Measurements from ENCODE around the gene HIVEP3. TPM values are rescaled to one million over a fixed set of nuclear protein-coding genes. Genes with fewer than 3 reads are reported as not detected.

Gene HIVEP3
- polyA plus RNA-seq, 6 donors from 2014 or later, result 0.83 to 2.1 (median 1.3) TPM

GRCh38 chr1:41816061-41816460 is 102.7 kb downstream of the HIVEP3 start:
- Mint-ChIP-seq H3K27me3 (peaks cover 0 to 5% (median 0%) of the 10 kb centered on the region in 3 donors), H3K9me3 (no peaks in the 10 kb centered on the region), H3K4me1 (peaks cover 10 to 11% (median 10%) of the 10 kb centered on the region in 3 donors), H3K4me3 (no peak overlapping the region), H3K27ac (no peak overlapping the region), H3K36me3 (no peaks in the 10 kb centered on the region)
- ATAC-seq (ENCODE audit: low read depth in 2 of 2) (no peak), DNase-seq (no peak)

DNA sequence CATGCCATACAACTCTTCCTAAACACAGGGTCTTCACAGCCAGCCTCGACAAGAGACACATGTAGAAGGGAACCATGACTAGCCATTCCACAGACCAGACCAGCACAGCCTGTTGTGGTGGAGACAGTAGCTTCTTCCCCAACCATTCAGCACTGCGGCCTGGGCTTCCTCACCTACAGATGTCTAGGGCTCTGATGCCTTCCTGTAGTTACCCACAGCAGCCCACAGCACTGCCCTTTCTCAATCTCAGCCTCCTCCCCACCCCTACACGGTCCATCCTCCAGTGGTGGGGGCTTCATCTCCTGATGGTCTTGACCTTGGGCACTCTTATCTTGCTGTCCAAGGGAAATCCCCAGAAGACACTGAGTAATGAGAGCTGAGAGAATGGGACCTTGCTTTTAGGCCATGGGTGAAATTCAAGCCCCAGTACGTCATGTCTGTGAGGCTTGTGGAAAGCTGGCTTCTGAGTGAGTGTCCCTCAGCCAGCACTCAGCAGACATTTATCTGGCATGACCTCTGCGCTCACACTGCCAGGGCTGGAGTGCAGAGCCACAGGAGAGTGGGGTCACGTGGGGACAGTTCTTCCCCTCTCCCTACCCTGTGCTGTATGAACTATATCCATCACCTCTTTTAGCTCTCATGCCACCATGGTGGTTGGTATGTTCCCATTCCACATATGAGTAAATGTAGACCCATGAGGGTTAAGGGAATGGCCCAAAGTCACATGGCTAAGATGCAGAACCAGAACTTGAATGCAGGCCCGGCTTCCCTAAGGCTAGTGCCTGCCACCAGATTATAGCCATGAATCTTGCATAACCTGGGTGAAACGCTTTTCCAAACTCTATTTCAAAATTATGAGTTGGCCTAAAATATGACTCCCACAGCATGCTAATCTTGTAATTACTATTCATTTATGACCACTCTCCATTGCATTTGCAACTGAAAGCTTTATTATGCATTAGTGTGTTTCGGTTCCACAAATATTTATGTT is 104.7 kb downstream of the HIVEP3 start:
- Mint-ChIP-seq H3K36me3 (no peaks in the 10 kb centered on the region), H3K27me3 (peaks cover 0 to 5% (median 0%) of the 10 kb centered on the region in 3 donors), H3K4me1 (peaks cover 23 to 31% (median 30%) of the 10 kb centered on the region in 3 donors), H3K27ac (peak overlapping the region in 1 of 6 donors; percentile 66), H3K9me3 (no peaks in the 10 kb centered on the region), H3K4me3 (peak overlapping the region in 1 of 8 donors; percentile 48)
- ATAC-seq (ENCODE audit: low read depth in 2 of 2) (no peak), DNase-seq (no peak)

- peaks cover 25 to 36% (median 32%) of the 10 kb centered on the region in 3 donors for H3K4me1 Mint-ChIP-seq
- H3K27me3 Mint-ChIP-seq, result peaks cover 0 to 5% (median 0%) of the 10 kb centered on the region in 3 donors
- ATAC-seq (ENCODE audit: low read depth in 2 of 2) (no peak), DNase-seq (no peak)
- H3K36me3 Mint-ChIP-seq, result no peaks in the 10 kb centered on the region
- no peak overlapping the region for H3K4me3 Mint-ChIP-seq
- no peak overlapping the region for H3K27ac Mint-ChIP-seq
- no peaks in the 10 kb centered on the region for H3K9me3 Mint-ChIP-seq
Observed at GRCh38 chr1:41813226-41813625, 105.5 kb downstream of the HIVEP3 start.

GRCh38 chr1:41812453-41812852 is 106.3 kb downstream of the HIVEP3 start:
- Mint-ChIP-seq H3K27me3 (peaks cover 0 to 5% (median 0%) of the 10 kb centered on the region in 3 donors), H3K27ac (peak overlapping the region in 1 of 6 donors; percentile 27), H3K36me3 (no peaks in the 10 kb centered on the region), H3K4me3 (peak overlapping the region in 1 of 8 donors; percentile 60), H3K4me1 (peaks cover 28 to 41% (median 32%) of the 10 kb centered on the region in 3 donors), H3K9me3 (no peaks in the 10 kb centered on the region)
- no peak for DNase-seq
- no peak for ATAC-seq (ENCODE audit: low read depth in 2 of 2)

DNA sequence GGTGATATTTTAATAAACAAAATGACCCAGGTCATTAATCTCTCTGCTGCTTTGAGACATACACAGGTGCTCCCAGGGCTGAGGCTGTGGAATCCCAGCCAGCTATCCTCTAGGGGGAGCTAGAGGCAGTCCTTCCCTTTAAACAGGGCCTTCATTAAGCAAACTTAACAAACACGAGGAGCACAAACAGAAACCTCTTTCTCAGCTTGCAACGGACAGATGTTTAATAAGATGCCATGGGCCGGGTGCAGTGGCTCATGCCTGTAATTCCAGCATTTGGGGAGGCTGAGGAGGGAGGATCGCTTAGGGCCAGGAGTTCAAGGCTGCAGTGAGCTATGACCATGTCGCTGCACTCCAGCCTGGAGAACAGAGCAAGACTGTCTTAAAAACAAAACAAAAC is 106.7 kb downstream of the HIVEP3 start:
- Mint-ChIP-seq H3K27me3 (peaks cover 0 to 2% (median 0%) of the 10 kb centered on the region in 3 donors), H3K4me3 (peak overlapping the region in 1 of 8 donors; percentile 60), H3K4me1 (peaks cover 31 to 43% (median 36%) of the 10 kb centered on the region in 3 donors), H3K36me3 (no peaks in the 10 kb centered on the region), H3K27ac (peak overlapping the region in 2 of 6 donors; percentile 21 to 27), H3K9me3 (no peaks in the 10 kb centered on the region)
- ATAC-seq (ENCODE audit: low read depth in 2 of 2) (peak in 1 of 2 donors; percentile 59), DNase-seq (no peak)

DNA sequence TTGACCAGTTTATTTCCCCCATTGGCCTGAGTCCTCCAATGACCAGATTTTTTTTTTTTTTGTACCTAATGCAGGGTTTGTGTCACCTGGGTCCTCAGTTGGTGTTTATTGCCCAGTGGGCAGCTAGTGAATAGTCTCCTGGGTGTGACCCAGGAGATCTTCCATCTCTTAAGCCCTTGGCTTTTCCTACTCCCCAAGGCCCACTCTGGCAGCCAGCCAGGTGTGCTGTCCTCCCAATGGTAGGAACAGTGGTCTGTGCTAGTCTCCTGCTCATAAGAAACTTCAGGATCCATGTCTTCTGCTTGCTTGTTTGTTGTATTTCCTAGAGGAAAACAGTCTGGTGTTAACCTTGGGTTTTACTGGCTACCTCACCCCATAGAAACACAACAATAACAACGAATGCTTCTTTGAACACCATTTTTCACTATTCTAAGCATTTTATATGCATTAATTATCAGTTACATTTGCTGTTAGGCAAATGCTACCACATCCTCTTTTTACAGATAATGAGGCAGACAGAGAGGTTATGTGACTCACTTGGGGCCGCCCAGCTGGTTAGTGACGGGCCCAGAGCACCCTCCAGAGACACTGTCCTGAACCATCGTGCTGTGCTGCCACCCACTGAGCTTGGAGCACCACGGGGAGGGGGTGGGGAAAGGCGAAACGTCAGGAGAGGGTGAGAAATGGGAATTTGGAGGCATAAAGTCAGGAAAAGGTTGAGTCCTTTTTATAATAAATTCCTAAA is 107.5 kb downstream of the HIVEP3 start:
- no peak for DNase-seq
- peak overlapping the region in 4 of 6 donors; percentile 54 to 85 (median 64) for H3K27ac Mint-ChIP-seq

GRCh38 chr1:41810446-41810845 is 108.3 kb downstream of the HIVEP3 start:
- H3K27ac Mint-ChIP-seq, result peak overlapping the region in 1 of 6 donors; percentile 50
- no peak overlapping the region for H3K4me3 Mint-ChIP-seq
- no peaks in the 10 kb centered on the region for H3K36me3 Mint-ChIP-seq
- ATAC-seq (ENCODE audit: low read depth in 2 of 2) (peak in 1 of 2 donors; percentile 36), DNase-seq (no peak)
- peaks cover 0 to under 1% (median 0%) of the 10 kb centered on the region in 7 donors for H3K9me3 Mint-ChIP-seq
- peaks cover 47 to 59% (median 51%) of the 10 kb centered on the region in 3 donors for H3K4me1 Mint-ChIP-seq
- no peaks in the 10 kb centered on the region for H3K27me3 Mint-ChIP-seq

More for the DNA sequence above, 107.5 kb downstream of the HIVEP3 start:
- no peaks in the 10 kb centered on the region for H3K9me3 Mint-ChIP-seq
- ATAC-seq (ENCODE audit: low read depth in 2 of 2), result peak; percentile 78 to 79
- peaks cover 39 to 51% (median 45%) of the 10 kb centered on the region in 3 donors for H3K4me1 Mint-ChIP-seq
- H3K27me3 Mint-ChIP-seq, result no peaks in the 10 kb centered on the region
- H3K36me3 Mint-ChIP-seq, result no peaks in the 10 kb centered on the region
- H3K4me3 Mint-ChIP-seq, result peak overlapping the region in 1 of 8 donors; percentile 29

GRCh38 chr1:41809692-41810091 is 109.0 kb downstream of the HIVEP3 start:
- Mint-ChIP-seq H3K27ac (peak overlapping the region in 2 of 6 donors; percentile 47 to 51), H3K4me3 (no peak overlapping the region), H3K4me1 (peaks cover 49 to 67% (median 58%) of the 10 kb centered on the region in 3 donors), H3K27me3 (no peaks in the 10 kb centered on the region), H3K9me3 (peaks cover 0 to 2% (median 0%) of the 10 kb centered on the region in 7 donors), H3K36me3 (no peaks in the 10 kb centered on the region)
- DNase-seq, result no peak
- peak; percentile 35 to 45 for ATAC-seq (ENCODE audit: low read depth in 2 of 2)

- no peak for DNase-seq
- peaks cover 68 to 90% (median 81%) of the 10 kb centered on the region in 3 donors for H3K4me1 Mint-ChIP-seq
- no peaks in the 10 kb centered on the region for H3K27me3 Mint-ChIP-seq
- H3K27ac Mint-ChIP-seq, result peak overlapping the region in 3 of 6 donors; percentile 81 to 91 (median 81)
- H3K4me3 Mint-ChIP-seq, result no peak overlapping the region
- H3K36me3 Mint-ChIP-seq, result no peaks in the 10 kb centered on the region
- peaks cover 0 to 2% (median 0%) of the 10 kb centered on the region in 7 donors for H3K9me3 Mint-ChIP-seq
- no peak for ATAC-seq (ENCODE audit: low read depth in 2 of 2)
Observed at GRCh38 chr1:41807390-41807789, 111.3 kb downstream of the HIVEP3 start.

- Mint-ChIP-seq H3K27ac (peak overlapping the region in 4 of 6 donors; percentile 79 to 91 (median 82)), H3K36me3 (no peaks in the 10 kb centered on the region), H3K4me1 (peaks cover 65 to 92% (median 81%) of the 10 kb centered on the region in 3 donors), H3K27me3 (no peaks in the 10 kb centered on the region), H3K9me3 (peaks cover 0 to 2% (median 0%) of the 10 kb centered on the region in 7 donors), H3K4me3 (peak overlapping the region in 5 of 8 donors; percentile 16 to 63 (median 38))
- ATAC-seq (ENCODE audit: low read depth in 2 of 2), result no peak
- no peak for DNase-seq
Observed at GRCh38 chr1:41806472-41807155, 112.1 kb downstream of the HIVEP3 start.

- peaks cover 63 to 92% (median 81%) of the 10 kb centered on the region in 3 donors for H3K4me1 Mint-ChIP-seq
- ATAC-seq (ENCODE audit: low read depth in 2 of 2) (no peak), DNase-seq (no peak)
- peak overlapping the region in 5 of 8 donors; percentile 22 to 83 (median 40) for H3K4me3 Mint-ChIP-seq
- H3K27ac Mint-ChIP-seq, result peak overlapping the region in 3 of 6 donors; percentile 81 to 91 (median 82)
- H3K27me3 Mint-ChIP-seq, result no peaks in the 10 kb centered on the region
- peaks cover 0 to 2% (median 0%) of the 10 kb centered on the region in 7 donors for H3K9me3 Mint-ChIP-seq
- no peaks in the 10 kb centered on the region for H3K36me3 Mint-ChIP-seq
Observed at GRCh38 chr1:41805771-41806471, 112.8 kb downstream of the HIVEP3 start.

- DNase-seq (no peak), ATAC-seq (ENCODE audit: low read depth in 2 of 2) (peak in 1 of 2 donors; percentile 24)
- H3K4me3 Mint-ChIP-seq, result peak overlapping the region in 6 of 8 donors; percentile 19 to 86 (median 69)
- peaks cover 0 to 2% (median 0%) of the 10 kb centered on the region in 7 donors for H3K9me3 Mint-ChIP-seq
- H3K27ac Mint-ChIP-seq, result peak overlapping the region in 4 of 6 donors; percentile 22 to 94 (median 46)
- peaks cover 67 to 92% (median 81%) of the 10 kb centered on the region in 3 donors for H3K4me1 Mint-ChIP-seq
- H3K27me3 Mint-ChIP-seq, result no peaks in the 10 kb centered on the region
- no peaks in the 10 kb centered on the region for H3K36me3 Mint-ChIP-seq
Observed at GRCh38 chr1:41804176-41804575, 114.5 kb downstream of the HIVEP3 start.
